Measurements from ENCODE around the gene ARPC1A. TPM values are rescaled to one million over a fixed set of nuclear protein-coding genes. Genes with fewer than 3 reads are reported as not detected.
A peak's percentile ranks its signal among the peaks of the same experiment; 100 is the strongest.

The ARPC1A gene
- total and polyA plus RNA-seq, 2 donors from 2014 or later, result 117 to 119 TPM

DNA sequence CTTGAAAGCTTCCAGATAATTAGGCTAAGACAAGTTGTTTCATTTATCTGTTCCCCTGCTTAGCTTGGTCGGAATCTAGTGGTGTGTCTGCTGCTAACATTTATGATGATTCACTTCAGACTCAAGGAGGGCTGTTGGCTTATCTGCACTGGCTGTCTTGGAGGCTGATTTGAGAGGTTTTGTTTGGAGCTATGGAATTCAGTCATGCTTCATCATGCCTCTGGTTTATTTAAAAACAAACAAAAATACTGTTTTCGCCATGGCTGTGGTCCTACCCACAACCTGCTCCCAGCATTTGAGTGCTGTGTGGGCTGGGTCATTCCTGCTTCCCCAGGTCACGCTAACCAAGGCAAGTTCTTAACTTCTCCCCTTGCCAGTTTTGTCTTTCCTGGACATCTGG is 37.1 kb downstream of the ARPC1A start:
- intact Hi-C loops (cut with DNase I), result no loop called here
- H3K27ac ChIP-seq (ENCODE audit: low read depth in 2 of 2, low read length in 2 of 2), result no peak overlapping the region
- FAIRE-seq (no peak), DNase-seq (no peak)
- H3K9ac ChIP-seq (ENCODE audit: low read length in 3 of 3), result no peak overlapping the region
- H3K4me1 ChIP-seq (ENCODE audit: control insufficient read depth in 2 of 3, insufficient read depth in 2 of 3, low read depth in 1 of 3, low read length in 3 of 3), result no peaks in the 10 kb centered on the region
- H3K27me3 ChIP-seq (ENCODE audit: control insufficient read depth, insufficient read depth, low read length), result no peaks in the 10 kb centered on the region
- no peaks in the 10 kb centered on the region for H3K9me3 ChIP-seq (ENCODE audit: control insufficient read depth in 2 of 3, insufficient read depth in 1 of 3, low read length in 3 of 3)
- H3K4me3 ChIP-seq (ENCODE audit: low read length in 3 of 3), result no peak overlapping the region
- H3K36me3 ChIP-seq (ENCODE audit: control insufficient read depth in 2 of 3, insufficient read depth in 3 of 3, low read length in 3 of 3), result peaks cover 0 to 27% (median 24%) of the 10 kb centered on the region in 3 donors
- TF ChIP-seq, protein P1, sequence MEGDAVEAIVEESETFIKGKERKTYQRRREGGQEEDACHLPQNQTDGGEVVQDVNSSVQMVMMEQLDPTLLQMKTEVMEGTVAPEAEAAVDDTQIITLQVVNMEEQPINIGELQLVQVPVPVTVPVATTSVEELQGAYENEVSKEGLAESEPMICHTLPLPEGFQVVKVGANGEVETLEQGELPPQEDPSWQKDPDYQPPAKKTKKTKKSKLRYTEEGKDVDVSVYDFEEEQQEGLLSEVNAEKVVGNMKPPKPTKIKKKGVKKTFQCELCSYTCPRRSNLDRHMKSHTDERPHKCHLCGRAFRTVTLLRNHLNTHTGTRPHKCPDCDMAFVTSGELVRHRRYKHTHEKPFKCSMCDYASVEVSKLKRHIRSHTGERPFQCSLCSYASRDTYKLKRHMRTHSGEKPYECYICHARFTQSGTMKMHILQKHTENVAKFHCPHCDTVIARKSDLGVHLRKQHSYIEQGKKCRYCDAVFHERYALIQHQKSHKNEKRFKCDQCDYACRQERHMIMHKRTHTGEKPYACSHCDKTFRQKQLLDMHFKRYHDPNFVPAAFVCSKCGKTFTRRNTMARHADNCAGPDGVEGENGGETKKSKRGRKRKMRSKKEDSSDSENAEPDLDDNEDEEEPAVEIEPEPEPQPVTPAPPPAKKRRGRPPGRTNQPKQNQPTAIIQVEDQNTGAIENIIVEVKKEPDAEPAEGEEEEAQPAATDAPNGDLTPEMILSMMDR (IDR thresholded peaks at IDR 0.05; ENCODE audit: borderline replicate concordance, extremely low read depth, insufficient read depth), result no peak

DNA sequence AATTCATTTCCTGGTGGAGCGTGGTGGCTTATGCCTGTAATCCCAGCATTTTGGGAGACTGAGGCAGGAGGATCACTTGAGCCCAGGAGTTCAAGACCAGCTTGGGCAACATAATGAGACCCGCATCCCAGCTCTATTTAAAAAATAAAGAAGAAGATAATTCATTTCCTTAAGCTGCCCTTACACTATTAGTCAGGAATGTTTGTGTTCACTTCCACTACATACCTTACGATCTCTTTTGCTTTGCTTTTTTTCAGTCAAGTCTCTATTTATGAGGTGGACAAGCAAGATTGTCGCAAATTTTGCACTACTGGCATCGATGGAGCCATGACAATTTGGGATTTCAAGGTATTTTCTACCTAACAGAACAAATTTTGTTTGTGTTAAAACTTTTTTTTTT is 37.6 kb downstream of the ARPC1A start:
- Histone ChIP-seq H3K4me3 (ENCODE audit: low read length in 3 of 3) (no peak overlapping the region), H3K27ac (ENCODE audit: low read depth in 2 of 2, low read length in 2 of 2) (no peak overlapping the region), H3K9ac (ENCODE audit: low read length in 3 of 3) (no peak overlapping the region), H3K4me1 (ENCODE audit: control insufficient read depth in 2 of 3, insufficient read depth in 2 of 3, low read depth in 1 of 3, low read length in 3 of 3) (no peaks in the 10 kb centered on the region), H3K9me3 (ENCODE audit: control insufficient read depth in 2 of 3, insufficient read depth in 1 of 3, low read length in 3 of 3) (no peaks in the 10 kb centered on the region), H3K36me3 (ENCODE audit: control insufficient read depth in 2 of 3, insufficient read depth in 3 of 3, low read length in 3 of 3) (peaks cover 0 to 22% (median 22%) of the 10 kb centered on the region in 3 donors), H3K27me3 (ENCODE audit: control insufficient read depth, insufficient read depth, low read length) (no peaks in the 10 kb centered on the region)
- FAIRE-seq (no peak), DNase-seq (no peak)
- intact Hi-C loops (cut with DNase I), result no loop called here
- TF ChIP-seq, protein P1 (IDR thresholded peaks at IDR 0.05; ENCODE audit: borderline replicate concordance, extremely low read depth, insufficient read depth), result no peak

DNA sequence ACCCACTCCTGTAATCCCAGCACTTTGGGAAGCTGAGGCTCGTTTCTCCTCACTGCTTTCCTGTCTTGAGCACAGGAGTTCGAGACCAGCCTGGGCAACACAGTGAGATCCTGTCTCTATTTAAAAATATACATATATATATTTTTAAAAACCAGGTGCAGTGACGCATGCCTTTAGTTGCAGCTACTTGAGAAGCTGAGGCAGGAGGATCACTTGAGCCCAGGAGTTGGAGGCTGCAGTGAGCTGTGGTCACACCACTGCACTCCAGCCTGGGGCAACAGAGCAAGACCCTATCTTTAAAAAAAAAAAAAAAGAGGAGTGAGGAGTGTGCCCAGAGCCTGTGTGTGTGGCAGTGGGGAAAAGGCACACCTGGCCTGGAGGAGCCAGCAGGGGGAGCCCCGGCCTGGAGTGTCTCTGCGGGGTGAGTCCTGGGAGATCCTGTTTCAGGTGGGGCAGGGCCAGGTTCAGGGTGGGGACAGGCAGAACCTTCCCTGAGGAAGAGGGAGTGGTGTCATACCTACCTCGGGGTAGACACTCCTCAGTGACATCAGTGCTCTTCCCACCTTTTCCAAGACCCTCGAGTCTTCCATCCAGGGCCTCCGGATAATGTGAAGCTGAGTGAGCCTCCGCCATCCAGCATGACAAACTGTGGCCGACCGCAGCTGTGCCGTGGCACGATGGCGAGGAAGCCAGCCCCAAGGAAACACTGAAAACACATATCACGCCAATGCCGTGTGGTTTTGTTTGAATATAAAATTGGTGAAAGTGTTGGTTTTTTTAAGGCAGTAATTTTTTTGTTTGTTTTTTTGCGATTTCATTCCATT is 39.8 kb downstream of the ARPC1A start:
- H3K9ac ChIP-seq (ENCODE audit: low read length in 3 of 3), result no peak overlapping the region
- intact Hi-C loops (cut with DNase I), result no loop called here
- H3K9me3 ChIP-seq (ENCODE audit: control insufficient read depth in 2 of 3, insufficient read depth in 1 of 3, low read length in 3 of 3), result no peaks in the 10 kb centered on the region
- no peak overlapping the region for H3K4me3 ChIP-seq (ENCODE audit: low read length in 3 of 3)
- TF ChIP-seq, protein P1 (IDR thresholded peaks at IDR 0.05; ENCODE audit: borderline replicate concordance, extremely low read depth, insufficient read depth), result peak; percentile 57
- H3K27me3 ChIP-seq (ENCODE audit: control insufficient read depth, insufficient read depth, low read length), result no peaks in the 10 kb centered on the region
- FAIRE-seq (no peak), DNase-seq (peak in 3 of 5 donors; percentile 25 to 75 (median 48))
- no peaks in the 10 kb centered on the region for H3K4me1 ChIP-seq (ENCODE audit: control insufficient read depth in 2 of 3, insufficient read depth in 2 of 3, low read depth in 1 of 3, low read length in 3 of 3)
- H3K27ac ChIP-seq (ENCODE audit: low read depth in 2 of 2, low read length in 2 of 2), result no peak overlapping the region
- H3K36me3 ChIP-seq (ENCODE audit: control insufficient read depth in 2 of 3, insufficient read depth in 3 of 3, low read length in 3 of 3), result peaks cover 0 to 15% (median 14%) of the 10 kb centered on the region in 3 donors

All from kidney (tissue), 14 donors.